LNCaP clone FGC (cell line): ENCODE measurements around the gene TMEM132E.

Source experiments
- DNase-seq: peaks from one replicate; pipeline ENCODE4 v3.0.0-alpha.2; 2011; ENCODE audit warnings: low read depth
- H3K4me3 ChIP-seq: 2 replicates; pipeline ENCODE4 v1.5.1; 2011; ENCODE audit warnings: mild to moderate bottlenecking, low read depth, low read length, control low read depth
- TF ChIP-seq, protein P1 (sequence below): IDR thresholded peaks from 2 replicates; pipeline ENCODE4 v1.5.1; 2012; ENCODE audit warnings: mild to moderate bottlenecking; ENCODE audit not compliant: control insufficient read depth, insufficient read depth; ENCODE audit errors: extremely low read depth

TMEM132E gene

DNA sequence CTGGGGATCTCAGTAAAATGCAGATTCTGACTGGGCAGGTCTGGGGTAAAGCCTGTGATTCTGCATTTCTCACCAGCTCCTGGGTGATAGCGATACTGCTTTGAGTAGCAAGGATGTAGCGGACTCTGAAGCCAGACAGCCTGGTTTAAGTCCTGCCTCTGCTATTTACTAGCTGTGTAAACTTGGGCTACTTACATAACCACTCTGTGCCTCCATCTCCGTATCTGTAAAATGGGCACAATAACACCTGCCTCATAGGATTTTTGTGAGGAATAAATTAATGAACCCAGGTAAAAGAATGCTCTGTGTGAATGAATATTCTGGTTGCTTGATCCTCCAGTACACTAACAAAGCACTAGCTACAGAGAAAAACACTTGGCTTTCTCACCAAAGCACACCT is 54.4 kb downstream of the TMEM132E start:
- no peak for DNase-seq
- H3K4me3 ChIP-seq = no peak overlapping the region
- TF ChIP-seq, protein P1, sequence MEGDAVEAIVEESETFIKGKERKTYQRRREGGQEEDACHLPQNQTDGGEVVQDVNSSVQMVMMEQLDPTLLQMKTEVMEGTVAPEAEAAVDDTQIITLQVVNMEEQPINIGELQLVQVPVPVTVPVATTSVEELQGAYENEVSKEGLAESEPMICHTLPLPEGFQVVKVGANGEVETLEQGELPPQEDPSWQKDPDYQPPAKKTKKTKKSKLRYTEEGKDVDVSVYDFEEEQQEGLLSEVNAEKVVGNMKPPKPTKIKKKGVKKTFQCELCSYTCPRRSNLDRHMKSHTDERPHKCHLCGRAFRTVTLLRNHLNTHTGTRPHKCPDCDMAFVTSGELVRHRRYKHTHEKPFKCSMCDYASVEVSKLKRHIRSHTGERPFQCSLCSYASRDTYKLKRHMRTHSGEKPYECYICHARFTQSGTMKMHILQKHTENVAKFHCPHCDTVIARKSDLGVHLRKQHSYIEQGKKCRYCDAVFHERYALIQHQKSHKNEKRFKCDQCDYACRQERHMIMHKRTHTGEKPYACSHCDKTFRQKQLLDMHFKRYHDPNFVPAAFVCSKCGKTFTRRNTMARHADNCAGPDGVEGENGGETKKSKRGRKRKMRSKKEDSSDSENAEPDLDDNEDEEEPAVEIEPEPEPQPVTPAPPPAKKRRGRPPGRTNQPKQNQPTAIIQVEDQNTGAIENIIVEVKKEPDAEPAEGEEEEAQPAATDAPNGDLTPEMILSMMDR = no peak

GRCh38 chr17:34634551-34635160 is 55.3 kb downstream of the TMEM132E start:
- DNase-seq = no peak
- H3K4me3 ChIP-seq = no peak overlapping the region
- TF ChIP-seq, protein P1 = no peak

DNA sequence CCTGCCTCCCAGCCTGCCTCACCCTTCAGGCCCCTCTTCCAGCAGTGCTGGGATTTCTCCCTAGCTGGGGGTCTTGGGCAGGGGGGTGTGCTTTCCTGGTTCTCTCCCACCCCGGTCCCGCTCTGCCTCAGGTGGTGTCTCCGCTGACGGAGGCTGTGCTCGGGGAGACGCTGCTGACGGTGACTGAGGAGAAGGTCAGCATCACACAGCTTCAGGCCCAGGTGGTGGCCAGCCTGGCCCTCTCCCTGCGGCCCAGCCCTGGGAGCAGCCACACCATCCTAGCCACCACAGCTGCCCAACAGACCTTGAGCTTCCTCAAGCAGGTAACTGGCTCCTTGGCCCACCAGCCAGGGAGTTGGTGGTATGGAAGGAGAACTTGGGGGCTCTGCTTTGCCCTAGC is 56.5 kb downstream of the TMEM132E start:
- DNase-seq = no peak
- H3K4me3 ChIP-seq = no peak overlapping the region
- TF ChIP-seq, protein P1 = no peak

DNA sequence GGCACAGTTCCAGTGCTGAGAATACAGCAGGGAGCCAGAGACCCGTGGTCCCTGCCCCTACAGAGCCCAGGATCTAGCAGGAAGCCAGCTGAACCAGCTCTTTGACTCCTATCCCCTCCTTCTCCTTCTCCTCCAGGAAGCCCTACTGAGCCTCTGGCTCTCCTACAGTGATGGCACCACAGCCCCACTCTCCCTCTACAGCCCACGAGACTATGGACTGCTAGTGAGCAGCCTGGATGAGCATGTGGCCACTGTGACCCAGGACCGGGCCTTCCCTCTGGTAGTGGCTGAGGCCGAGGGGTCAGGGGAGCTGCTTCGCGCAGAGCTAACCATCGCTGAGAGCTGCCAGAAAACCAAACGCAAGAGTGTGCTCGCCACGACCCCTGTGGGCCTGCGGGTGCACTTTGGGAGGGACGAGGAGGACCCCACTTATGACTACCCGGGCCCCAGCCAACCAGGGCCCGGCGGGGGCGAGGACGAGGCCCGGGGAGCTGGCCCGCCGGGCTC is 57.7 kb downstream of the TMEM132E start:
- no peak overlapping the region for H3K4me3 ChIP-seq

GRCh38 chr17:34637548-34638525 is 58.5 kb downstream of the TMEM132E start:
- DNase-seq = peak; percentile 17
- no peak overlapping the region for H3K4me3 ChIP-seq
- TF ChIP-seq, protein P1 = peak; percentile 94

More for the DNA sequence above, 57.7 kb downstream of the TMEM132E start:
- no peak for DNase-seq
- TF ChIP-seq, protein P1 = no peak

GRCh38 chr17:34638526-34639260 is 59.3 kb downstream of the TMEM132E start:
- no peak for DNase-seq
- TF ChIP-seq, protein P1 = no peak
- H3K4me3 ChIP-seq = no peak overlapping the region
